Central memory CD8-positive, alpha-beta T cell (primary cell): ENCODE results near the gene BANP.

ENCODE experiments used
- ATAC-seq: fragments of 150-1000 bp; cut with Tn5 transposase; replicated peaks from 2 replicates; pipeline ENCODE4 v1.10.0; 2022; ENCODE audit warnings: mild to moderate bottlenecking, moderate FRiP score, moderate number of reproducible peaks; ENCODE audit not compliant: poor library complexity, severe bottlenecking; ENCODE audit errors: extremely low read depth
- DNase-seq, 2 donors: peaks; one replicate each; pipeline ENCODE4 v3.0.0; 2021; ENCODE audit warnings: low spot score in 2 of 2
- H3K27ac Mint-ChIP-seq: one replicate; pipeline ENCODE4 v1.8.0; 2022; ENCODE audit warnings: low read depth, mild to moderate bottlenecking, moderate library complexity, mixed read lengths
- H3K27me3 Mint-ChIP-seq: one replicate; pipeline ENCODE4 v1.8.0; 2022; ENCODE audit warnings: mixed read lengths
- H3K36me3 Mint-ChIP-seq: one replicate; pipeline ENCODE4 v1.8.0; 2022; ENCODE audit warnings: mild to moderate bottlenecking, moderate library complexity, mixed read lengths; ENCODE audit not compliant: insufficient read depth
- H3K4me1 Mint-ChIP-seq: one replicate; pipeline ENCODE4 v1.8.0; 2022; ENCODE audit warnings: mixed read lengths
- H3K4me3 Mint-ChIP-seq: one replicate; pipeline ENCODE4 v1.8.0; 2022; ENCODE audit warnings: mild to moderate bottlenecking, moderate library complexity, mixed read lengths
- H3K9me3 Mint-ChIP-seq: one replicate; pipeline ENCODE4 v1.8.0; 2022; ENCODE audit warnings: mixed read lengths

BANP gene

GRCh38 chr16:87918866-87919680 is 32.2 kb upstream of the BANP start:
- H3K9me3 Mint-ChIP-seq, result no peaks in the 10 kb centered on the region
- ATAC-seq (no peak), DNase-seq (no peak)
- no peak overlapping the region for H3K4me3 Mint-ChIP-seq
- peaks cover 6% of the 10 kb centered on the region for H3K4me1 Mint-ChIP-seq
- peaks cover 2% of the 10 kb centered on the region for H3K36me3 Mint-ChIP-seq
- H3K27ac Mint-ChIP-seq, result no peak overlapping the region
- H3K27me3 Mint-ChIP-seq, result peaks cover 16% of the 10 kb centered on the region

GRCh38 chr16:87919681-87919994 is 31.6 kb upstream of the BANP start:
- Mint-ChIP-seq H3K36me3 (peaks cover 2% of the 10 kb centered on the region), H3K9me3 (no peaks in the 10 kb centered on the region), H3K27me3 (peaks cover 18% of the 10 kb centered on the region)

GRCh38 chr16:87921236-87921773 is 29.9 kb upstream of the BANP start:
- H3K36me3 Mint-ChIP-seq, result peaks cover 2% of the 10 kb centered on the region
- DNase-seq, result no peak
- H3K9me3 Mint-ChIP-seq, result no peaks in the 10 kb centered on the region
- no peak overlapping the region for H3K4me3 Mint-ChIP-seq
- H3K27ac Mint-ChIP-seq, result no peak overlapping the region
- peaks cover 9% of the 10 kb centered on the region for H3K4me1 Mint-ChIP-seq
- ATAC-seq, result no peak
- peaks cover 33% of the 10 kb centered on the region for H3K27me3 Mint-ChIP-seq

More at GRCh38 chr16:87919681-87919994, 31.6 kb upstream of the BANP start:
- Mint-ChIP-seq H3K4me3 (no peak overlapping the region), H3K4me1 (peaks cover 6% of the 10 kb centered on the region), H3K27ac (no peak overlapping the region)
- ATAC-seq (no peak), DNase-seq (no peak)

GRCh38 chr16:87922250-87922871 is 28.9 kb upstream of the BANP start:
- no peak overlapping the region for H3K27ac Mint-ChIP-seq
- ATAC-seq, result no peak
- H3K36me3 Mint-ChIP-seq, result no peaks in the 10 kb centered on the region

GRCh38 chr16:87924041-87924810 is 27.0 kb upstream of the BANP start:
- no peak overlapping the region for H3K27ac Mint-ChIP-seq
- no peak for ATAC-seq
- H3K4me3 Mint-ChIP-seq, result no peak overlapping the region

More at GRCh38 chr16:87922250-87922871, 28.9 kb upstream of the BANP start:
- H3K9me3 Mint-ChIP-seq, result no peaks in the 10 kb centered on the region
- H3K27me3 Mint-ChIP-seq, result peaks cover 41% of the 10 kb centered on the region
- no peak for DNase-seq
- H3K4me1 Mint-ChIP-seq, result peaks cover 13% of the 10 kb centered on the region
- H3K4me3 Mint-ChIP-seq, result no peak overlapping the region

GRCh38 chr16:87924811-87925670 is 26.2 kb upstream of the BANP start:
- DNase-seq (no peak), ATAC-seq (no peak)
- peaks cover 7% of the 10 kb centered on the region for H3K4me1 Mint-ChIP-seq
- H3K4me3 Mint-ChIP-seq, result no peak overlapping the region
- no peaks in the 10 kb centered on the region for H3K36me3 Mint-ChIP-seq
- no peaks in the 10 kb centered on the region for H3K9me3 Mint-ChIP-seq
- no peak overlapping the region for H3K27ac Mint-ChIP-seq
- H3K27me3 Mint-ChIP-seq, result peaks cover 29% of the 10 kb centered on the region

More at GRCh38 chr16:87924041-87924810, 27.0 kb upstream of the BANP start:
- peaks cover 29% of the 10 kb centered on the region for H3K27me3 Mint-ChIP-seq
- H3K4me1 Mint-ChIP-seq, result peaks cover 7% of the 10 kb centered on the region
- H3K9me3 Mint-ChIP-seq, result no peaks in the 10 kb centered on the region
- no peak for DNase-seq
- H3K36me3 Mint-ChIP-seq, result no peaks in the 10 kb centered on the region

- no peak overlapping the region for H3K4me3 Mint-ChIP-seq
- no peak for ATAC-seq
- H3K27me3 Mint-ChIP-seq, result peaks cover 29% of the 10 kb centered on the region
- peaks cover 7% of the 10 kb centered on the region for H3K4me1 Mint-ChIP-seq
- H3K9me3 Mint-ChIP-seq, result no peaks in the 10 kb centered on the region
- peaks cover 1% of the 10 kb centered on the region for H3K36me3 Mint-ChIP-seq
- H3K27ac Mint-ChIP-seq, result no peak overlapping the region
- DNase-seq, result no peak
Observed at GRCh38 chr16:87926246-87927194, 24.7 kb upstream of the BANP start.

- no peaks in the 10 kb centered on the region for H3K9me3 Mint-ChIP-seq
- DNase-seq, result no peak
- H3K36me3 Mint-ChIP-seq, result peaks cover 1% of the 10 kb centered on the region
- peaks cover 7% of the 10 kb centered on the region for H3K4me1 Mint-ChIP-seq
- H3K27ac Mint-ChIP-seq, result no peak overlapping the region
- peaks cover 29% of the 10 kb centered on the region for H3K27me3 Mint-ChIP-seq
- ATAC-seq, result no peak
- H3K4me3 Mint-ChIP-seq, result no peak overlapping the region
Observed at GRCh38 chr16:87927195-87927562, 24.1 kb upstream of the BANP start.

GRCh38 chr16:87929986-87930385 is 21.2 kb upstream of the BANP start:
- Mint-ChIP-seq H3K4me1 (peaks cover 7% of the 10 kb centered on the region), H3K9me3 (no peaks in the 10 kb centered on the region), H3K36me3 (peaks cover 1% of the 10 kb centered on the region), H3K27ac (no peak overlapping the region), H3K27me3 (peaks cover 19% of the 10 kb centered on the region), H3K4me3 (no peak overlapping the region)
- ATAC-seq (no peak), DNase-seq (no peak)

GRCh38 chr16:87930456-87930855 is 20.8 kb upstream of the BANP start:
- H3K36me3 Mint-ChIP-seq, result peaks cover 1% of the 10 kb centered on the region
- no peaks in the 10 kb centered on the region for H3K9me3 Mint-ChIP-seq
- H3K27ac Mint-ChIP-seq, result no peak overlapping the region
- no peak for DNase-seq
- peaks cover 15% of the 10 kb centered on the region for H3K27me3 Mint-ChIP-seq
- ATAC-seq, result no peak
- peaks cover 7% of the 10 kb centered on the region for H3K4me1 Mint-ChIP-seq
- no peak overlapping the region for H3K4me3 Mint-ChIP-seq

- H3K27ac Mint-ChIP-seq, result no peak overlapping the region
- ATAC-seq (no peak), DNase-seq (no peak)
Observed at GRCh38 chr16:87931504-87931903, 19.7 kb upstream of the BANP start.

More at GRCh38 chr16:87931504-87931903, 19.7 kb upstream of the BANP start:
- Mint-ChIP-seq H3K9me3 (no peaks in the 10 kb centered on the region), H3K4me1 (peaks cover 3% of the 10 kb centered on the region), H3K27me3 (peaks cover 6% of the 10 kb centered on the region), H3K36me3 (peaks cover 1% of the 10 kb centered on the region), H3K4me3 (no peak overlapping the region)
